ENCODE data around the gene TFPI2.

TFPI2 gene

DNA sequence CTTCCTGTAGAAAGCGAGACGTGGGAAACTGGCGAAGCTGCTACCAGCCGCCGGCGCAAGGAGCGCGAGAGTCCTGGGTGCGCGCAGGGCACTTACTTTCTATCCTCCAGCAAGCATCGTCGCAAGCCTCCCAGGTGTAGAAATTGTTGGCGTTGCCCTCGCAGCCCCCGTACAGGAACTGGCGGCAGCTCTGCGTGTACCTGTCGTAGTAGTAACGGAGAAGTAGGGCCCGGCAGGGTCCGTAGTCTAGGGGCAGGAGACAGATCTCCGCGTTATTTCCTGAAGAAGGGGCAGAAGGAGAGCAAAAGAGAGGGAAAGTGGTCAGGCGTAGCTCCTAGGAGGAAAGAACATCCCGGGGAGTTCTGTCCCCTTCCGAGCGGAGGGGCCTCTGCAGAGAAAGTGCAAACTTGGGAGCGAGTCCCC, 501 bp downstream of the TFPI2 start:
- H3K36me3 ChIP-seq (ENCODE audit: control insufficient read depth in 2 of 2, insufficient read depth in 1 of 2, low read length in 2 of 2) = no peaks in the 10 kb centered on the region
- H3K27ac ChIP-seq (ENCODE audit: extremely low read depth, low read depth, low read length) = peak overlapping the region; percentile 26; the same call in 1 of the 2 replicates
- TF ChIP-seq ZNF548 (tag by site-specific recombination; IDR thresholded peaks at IDR 0.05) = no peak
- peak; percentile 75 for TF ChIP-seq PRDM1 (tag by site-specific recombination; IDR thresholded peaks at IDR 0.05)
- H3K9me3 ChIP-seq (ENCODE audit: control insufficient read depth, insufficient read depth, low read depth, low read length) = no peaks in the 10 kb centered on the region
- no peaks in the 10 kb centered on the region for H3K4me1 ChIP-seq (ENCODE audit: control insufficient read depth, insufficient read depth, low read length)
- ChIA-PET CTCF (interaction anchor here (0.7 to 1.8 kb wide), 8 partner anchors 13 to 399 kb away, joined by 3 to 6 read pairs (median 4); no protein-coding TSS in a partner anchor), POLR2A (interaction anchor here (0.8 to 1.6 kb wide), 6 partner anchors 11 to 269 kb away, joined by 3 to 14 read pairs (median 5); partner anchors contain the start of gene GNG11)
- H3K4me3 ChIP-seq (ENCODE audit: low read depth, low read length) = peak overlapping the region; percentile 84

DNA sequence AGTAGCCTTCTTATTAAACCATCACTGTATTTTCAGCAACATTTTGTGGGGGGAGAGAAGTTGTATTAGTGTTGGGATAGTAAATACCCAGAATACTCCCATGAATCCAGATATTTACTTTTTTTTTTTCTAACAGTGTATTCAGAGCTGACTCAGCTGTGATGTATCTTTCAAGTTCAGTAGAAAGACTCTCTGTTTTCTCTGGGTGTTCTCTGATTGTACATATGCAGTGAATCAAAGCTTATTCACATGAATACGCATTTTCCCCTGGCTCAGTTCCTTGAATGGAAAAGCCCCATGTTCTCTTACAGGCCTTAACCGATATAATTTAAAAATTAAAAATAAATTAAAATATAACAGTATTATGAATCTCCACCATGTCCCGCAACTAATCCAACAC, 1.3 kb downstream of the TFPI2 start:
- H3K9me3 ChIP-seq (ENCODE audit: control insufficient read depth, insufficient read depth, low read depth, low read length) = no peaks in the 10 kb centered on the region
- H3K4me3 ChIP-seq (ENCODE audit: low read depth, low read length) = no peak overlapping the region
- TF ChIP-seq ZNF549 (tag by site-specific recombination; IDR thresholded peaks at IDR 0.05) (no peak), ZNF76 (tag by site-specific recombination; IDR thresholded peaks at IDR 0.05; ENCODE audit: borderline replicate concordance, low read depth) (no peak), REPIN1 (tag by site-specific recombination; IDR thresholded peaks at IDR 0.05; ENCODE audit: low read depth) (no peak), KLF16 (tag by site-specific recombination; IDR thresholded peaks at IDR 0.05) (no peak), ZNF24 (tag by site-specific recombination; IDR thresholded peaks at IDR 0.05) (no peak), ZNF629 (tag by site-specific recombination; IDR thresholded peaks at IDR 0.05) (no peak), ZNF654 (tag by site-specific recombination; IDR thresholded peaks at IDR 0.05; ENCODE audit: low read depth) (no peak), ZNF530 (tag by site-specific recombination; IDR thresholded peaks at IDR 0.05; ENCODE audit: low read depth) (no peak), ZNF664 (tag by site-specific recombination; IDR thresholded peaks at IDR 0.05) (no peak), GFI1B (tag by site-specific recombination; IDR thresholded peaks at IDR 0.05) (no peak), ZSCAN23 (tag by site-specific recombination; IDR thresholded peaks at IDR 0.05) (no peak), YY2 (tag by site-specific recombination; IDR thresholded peaks at IDR 0.05) (no peak), ZSCAN16 (tag by site-specific recombination; IDR thresholded peaks at IDR 0.05) (no peak), ZNF555 (tag by site-specific recombination; conservative IDR thresholded peaks at IDR 0.05) (no peak), ZNF791 (tag by site-specific recombination; IDR thresholded peaks at IDR 0.05) (no peak), ZNF626 (tag by site-specific recombination; IDR thresholded peaks at IDR 0.05) (no peak), ZNF16 (tag by site-specific recombination; IDR thresholded peaks at IDR 0.05; ENCODE audit: low read depth) (no peak), ZNF221 (tag by site-specific recombination; IDR thresholded peaks at IDR 0.05; ENCODE audit: borderline replicate concordance) (no peak)
- no peaks in the 10 kb centered on the region for H3K4me1 ChIP-seq (ENCODE audit: control insufficient read depth, insufficient read depth, low read length)
- no peak overlapping the region for H3K27ac ChIP-seq (ENCODE audit: extremely low read depth, low read depth, low read length)
- POLR2A ChIA-PET = interaction anchor here (1.2 to 1.6 kb wide), 2 partner anchors 43 to 268 kb away, joined by 3 to 5 read pairs; no protein-coding TSS in a partner anchor
- no peaks in the 10 kb centered on the region for H3K36me3 ChIP-seq (ENCODE audit: control insufficient read depth in 2 of 2, insufficient read depth in 1 of 2, low read length in 2 of 2)
- CTCF ChIA-PET = interaction anchor here (0.5 to 1.8 kb wide), 5 partner anchors 14 to 400 kb away, joined by 3 to 6 read pairs (median 3); no protein-coding TSS in a partner anchor

DNA sequence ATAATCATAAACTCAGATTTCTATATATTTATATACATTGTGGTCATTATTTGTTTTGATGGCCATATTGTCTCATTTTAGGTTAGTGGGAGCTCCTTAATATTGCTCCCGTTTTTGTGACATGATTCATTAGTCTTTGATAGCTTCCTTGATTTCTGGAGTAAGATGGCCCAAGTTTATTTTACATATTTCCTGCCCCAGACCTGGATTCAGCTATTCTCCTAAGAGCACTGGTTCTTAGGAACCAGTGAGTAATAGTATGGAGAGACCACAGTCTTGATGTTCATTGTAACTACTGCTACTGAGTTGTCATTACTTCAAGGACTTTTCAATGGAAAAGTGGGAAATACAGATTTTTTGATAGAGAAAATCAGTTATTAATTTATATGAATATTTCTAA, 6.0 kb downstream of the TFPI2 start:
- ChIA-PET CTCF (no interaction called here), POLR2A (no interaction called here)
- Histone ChIP-seq H3K9me3 (ENCODE audit: control insufficient read depth, insufficient read depth, low read depth, low read length) (no peaks in the 10 kb centered on the region), H3K4me1 (ENCODE audit: control insufficient read depth, insufficient read depth, low read length) (no peaks in the 10 kb centered on the region), H3K27ac (ENCODE audit: extremely low read depth, low read depth, low read length) (no peak overlapping the region), H3K4me3 (ENCODE audit: low read depth, low read length) (no peak overlapping the region), H3K36me3 (ENCODE audit: control insufficient read depth in 2 of 2, insufficient read depth in 1 of 2, low read length in 2 of 2) (no peaks in the 10 kb centered on the region)
- TF ChIP-seq EGR2 (tag by site-specific recombination; IDR thresholded peaks at IDR 0.05; ENCODE audit: low read depth) = no peak
- TF ChIP-seq ZNF555 (tag by site-specific recombination; conservative IDR thresholded peaks at IDR 0.05) = no peak
- TF ChIP-seq, protein P1, sequence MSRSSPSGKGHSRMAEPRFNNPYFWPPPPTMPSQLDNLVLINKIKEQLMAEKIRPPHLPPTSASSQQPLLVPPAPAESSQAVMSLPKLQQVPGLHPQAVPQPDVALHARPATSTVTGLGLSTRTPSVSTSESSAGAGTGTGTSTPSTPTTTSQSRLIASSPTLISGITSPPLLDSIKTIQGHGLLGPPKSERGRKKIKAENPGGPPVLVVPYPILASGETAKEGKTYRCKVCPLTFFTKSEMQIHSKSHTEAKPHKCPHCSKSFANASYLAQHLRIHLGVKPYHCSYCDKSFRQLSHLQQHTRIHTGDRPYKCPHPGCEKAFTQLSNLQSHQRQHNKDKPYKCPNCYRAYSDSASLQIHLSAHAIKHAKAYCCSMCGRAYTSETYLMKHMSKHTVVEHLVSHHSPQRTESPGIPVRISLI (tag by site-specific recombination; IDR thresholded peaks at IDR 0.05) = no peak
- TF ChIP-seq, protein P2, sequence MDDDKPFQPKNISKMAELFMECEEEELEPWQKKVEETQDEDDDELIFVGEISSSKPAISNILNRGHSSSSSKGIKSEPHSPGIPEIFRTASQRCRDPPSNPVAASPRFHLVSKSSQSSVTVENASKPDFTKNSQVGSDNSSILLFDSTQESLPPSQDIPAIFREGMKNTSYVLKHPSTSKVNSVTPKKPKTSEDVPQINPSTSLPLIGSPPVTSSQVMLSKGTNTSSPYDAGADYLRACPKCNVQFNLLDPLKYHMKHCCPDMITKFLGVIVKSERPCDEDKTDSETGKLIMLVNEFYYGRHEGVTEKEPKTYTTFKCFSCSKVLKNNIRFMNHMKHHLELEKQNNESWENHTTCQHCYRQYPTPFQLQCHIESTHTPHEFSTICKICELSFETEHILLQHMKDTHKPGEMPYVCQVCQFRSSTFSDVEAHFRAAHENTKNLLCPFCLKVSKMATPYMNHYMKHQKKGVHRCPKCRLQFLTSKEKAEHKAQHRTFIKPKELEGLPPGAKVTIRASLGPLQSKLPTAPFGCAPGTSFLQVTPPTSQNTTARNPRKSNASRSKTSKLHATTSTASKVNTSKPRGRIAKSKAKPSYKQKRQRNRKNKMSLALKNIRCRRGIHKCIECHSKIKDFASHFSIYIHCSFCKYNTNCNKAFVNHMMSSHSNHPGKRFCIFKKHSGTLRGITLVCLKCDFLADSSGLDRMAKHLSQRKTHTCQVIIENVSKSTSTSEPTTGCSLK (tag by site-specific recombination; IDR thresholded peaks at IDR 0.05) = no peak
- no peak for TF ChIP-seq SP3 (tag by site-specific recombination; IDR thresholded peaks at IDR 0.05)
- TF ChIP-seq ZNF654 (tag by site-specific recombination; IDR thresholded peaks at IDR 0.05; ENCODE audit: low read depth) = no peak
- TF ChIP-seq MZF1 (tag by site-specific recombination; IDR thresholded peaks at IDR 0.05; ENCODE audit: borderline replicate concordance) = no peak
- TF ChIP-seq, protein P3, sequence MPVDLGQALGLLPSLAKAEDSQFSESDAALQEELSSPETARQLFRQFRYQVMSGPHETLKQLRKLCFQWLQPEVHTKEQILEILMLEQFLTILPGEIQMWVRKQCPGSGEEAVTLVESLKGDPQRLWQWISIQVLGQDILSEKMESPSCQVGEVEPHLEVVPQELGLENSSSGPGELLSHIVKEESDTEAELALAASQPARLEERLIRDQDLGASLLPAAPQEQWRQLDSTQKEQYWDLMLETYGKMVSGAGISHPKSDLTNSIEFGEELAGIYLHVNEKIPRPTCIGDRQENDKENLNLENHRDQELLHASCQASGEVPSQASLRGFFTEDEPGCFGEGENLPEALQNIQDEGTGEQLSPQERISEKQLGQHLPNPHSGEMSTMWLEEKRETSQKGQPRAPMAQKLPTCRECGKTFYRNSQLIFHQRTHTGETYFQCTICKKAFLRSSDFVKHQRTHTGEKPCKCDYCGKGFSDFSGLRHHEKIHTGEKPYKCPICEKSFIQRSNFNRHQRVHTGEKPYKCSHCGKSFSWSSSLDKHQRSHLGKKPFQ (tag by site-specific recombination; IDR thresholded peaks at IDR 0.05) = no peak
- TF ChIP-seq, protein P4, sequence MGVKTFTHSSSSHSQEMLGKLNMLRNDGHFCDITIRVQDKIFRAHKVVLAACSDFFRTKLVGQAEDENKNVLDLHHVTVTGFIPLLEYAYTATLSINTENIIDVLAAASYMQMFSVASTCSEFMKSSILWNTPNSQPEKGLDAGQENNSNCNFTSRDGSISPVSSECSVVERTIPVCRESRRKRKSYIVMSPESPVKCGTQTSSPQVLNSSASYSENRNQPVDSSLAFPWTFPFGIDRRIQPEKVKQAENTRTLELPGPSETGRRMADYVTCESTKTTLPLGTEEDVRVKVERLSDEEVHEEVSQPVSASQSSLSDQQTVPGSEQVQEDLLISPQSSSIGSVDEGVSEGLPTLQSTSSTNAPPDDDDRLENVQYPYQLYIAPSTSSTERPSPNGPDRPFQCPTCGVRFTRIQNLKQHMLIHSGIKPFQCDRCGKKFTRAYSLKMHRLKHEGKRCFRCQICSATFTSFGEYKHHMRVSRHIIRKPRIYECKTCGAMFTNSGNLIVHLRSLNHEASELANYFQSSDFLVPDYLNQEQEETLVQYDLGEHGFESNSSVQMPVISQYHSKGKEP (tag by site-specific recombination; IDR thresholded peaks at IDR 0.05) = no peak

All from HEK293 (cell line).